Right lobe of liver (tissue), 4 donors: Measurements from ENCODE around the gene CAPSL.

Experiments used
- POLR2A ChIP-seq: fragments of 450-650 bp; IDR thresholded peaks from one replicate; pipeline ENCODE4 v1.6.1; 2017; ENCODE audit warnings: antibody characterized with exemption, mild to moderate bottlenecking
- TF ChIP-seq, protein P1 (sequence below), 4 donors: fragments of 200-600 bp in 3 of 4; fragments of 450-650 bp in 1 of 4; IDR thresholded peaks; one replicate each; pipeline versions ENCODE4 v1.5.1 to v1.8.0; 2016 to 2022; ENCODE audit warnings: antibody characterized with exemption in 4 of 4, mild to moderate bottlenecking in 2 of 4
- donor health status: DM: no; HTN: no; CAD: no.
- donor health status: DM: no; HTN: no; CAD: no.
- donor health status: DM: no; HTN: yes; CAD: no.

DNA sequence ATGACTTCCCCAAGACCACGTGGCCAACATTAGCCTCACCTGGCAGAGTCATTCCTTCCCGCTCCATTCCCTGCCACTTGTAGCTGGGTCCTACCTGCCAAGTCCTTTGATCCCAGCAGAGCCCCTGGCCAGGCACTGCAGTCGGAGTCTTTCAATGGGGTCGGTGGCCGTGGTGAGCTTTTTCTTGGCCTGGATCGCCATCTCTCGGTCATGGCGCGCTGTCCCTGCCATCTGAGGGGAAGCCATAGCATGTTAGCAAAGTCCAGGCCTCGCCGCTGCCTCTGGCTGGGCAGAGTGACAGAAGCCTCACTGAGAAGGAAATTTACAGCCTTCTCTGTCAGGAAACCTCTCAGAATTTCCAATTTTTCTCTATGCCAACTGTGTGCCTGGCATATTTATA is 17.5 kb downstream of the CAPSL start:
- no peak for TF ChIP-seq POLR2A
- TF ChIP-seq, protein P1, sequence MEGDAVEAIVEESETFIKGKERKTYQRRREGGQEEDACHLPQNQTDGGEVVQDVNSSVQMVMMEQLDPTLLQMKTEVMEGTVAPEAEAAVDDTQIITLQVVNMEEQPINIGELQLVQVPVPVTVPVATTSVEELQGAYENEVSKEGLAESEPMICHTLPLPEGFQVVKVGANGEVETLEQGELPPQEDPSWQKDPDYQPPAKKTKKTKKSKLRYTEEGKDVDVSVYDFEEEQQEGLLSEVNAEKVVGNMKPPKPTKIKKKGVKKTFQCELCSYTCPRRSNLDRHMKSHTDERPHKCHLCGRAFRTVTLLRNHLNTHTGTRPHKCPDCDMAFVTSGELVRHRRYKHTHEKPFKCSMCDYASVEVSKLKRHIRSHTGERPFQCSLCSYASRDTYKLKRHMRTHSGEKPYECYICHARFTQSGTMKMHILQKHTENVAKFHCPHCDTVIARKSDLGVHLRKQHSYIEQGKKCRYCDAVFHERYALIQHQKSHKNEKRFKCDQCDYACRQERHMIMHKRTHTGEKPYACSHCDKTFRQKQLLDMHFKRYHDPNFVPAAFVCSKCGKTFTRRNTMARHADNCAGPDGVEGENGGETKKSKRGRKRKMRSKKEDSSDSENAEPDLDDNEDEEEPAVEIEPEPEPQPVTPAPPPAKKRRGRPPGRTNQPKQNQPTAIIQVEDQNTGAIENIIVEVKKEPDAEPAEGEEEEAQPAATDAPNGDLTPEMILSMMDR (IDR thresholded peaks at IDR 0.05), result no peak
